RCC 7860 (cell line): ENCODE results near the gene DCK.
A peak's percentile ranks its signal among the peaks of the same experiment; 100 is the strongest.

ENCODE experiments used
- DNase-seq: peaks from one replicate; pipeline ENCODE4 v3.0.0-alpha.2; 2015; ENCODE audit warnings: low spot score
- FAIRE-seq: peaks from 2 replicates; lab custom pipeline; 2012; peaks lifted over from hg19 to GRCh38; lab: Jason Lieb, UNC

The DCK gene

GRCh38 chr4:70993181-70994068, at the start of gene DCK:
TSS of gene DCK (plus strand) at chr4:70993649. CDS start at chr4:70993836, 187 bp downstream.
- FAIRE-seq: no peak

GRCh38 chr4:70945046-70945445, 48.4 kb upstream of the DCK start:
- no peak for FAIRE-seq

More at GRCh38 chr4:70993181-70994068, at the start of gene DCK:
- peak; percentile 81 for DNase-seq

GRCh38 chr4:70945452-70946055, 47.9 kb upstream of the DCK start:
- DNase-seq (no peak), FAIRE-seq (no peak)

More at GRCh38 chr4:70945046-70945445, 48.4 kb upstream of the DCK start:
- DNase-seq: no peak

- FAIRE-seq (no peak), DNase-seq (no peak)
Observed at GRCh38 chr4:70946939-70947338, 46.5 kb upstream of the DCK start.

- FAIRE-seq (no peak), DNase-seq (no peak)
Observed at GRCh38 chr4:70948665-70949260, 44.7 kb upstream of the DCK start.

GRCh38 chr4:70954032-70954431, 39.4 kb upstream of the DCK start:
- FAIRE-seq (no peak), DNase-seq (no peak)

- DNase-seq: no peak
- FAIRE-seq: no peak
Observed at GRCh38 chr4:70956549-70957210, 36.8 kb upstream of the DCK start.

- DNase-seq: no peak
- no peak for FAIRE-seq
Observed at GRCh38 chr4:70958681-70959080, 34.8 kb upstream of the DCK start.

- no peak for FAIRE-seq
Observed at GRCh38 chr4:70969076-70969475, 24.4 kb upstream of the DCK start.

GRCh38 chr4:70976252-70976651, 17.2 kb upstream of the DCK start:
- no peak for FAIRE-seq
- DNase-seq: no peak

More at GRCh38 chr4:70969076-70969475, 24.4 kb upstream of the DCK start:
- no peak for DNase-seq

- no peak for DNase-seq
- FAIRE-seq: no peak
Observed at GRCh38 chr4:70979445-70980008, 13.9 kb upstream of the DCK start.

- DNase-seq: no peak
- no peak for FAIRE-seq
Observed at GRCh38 chr4:70980196-70980595, 13.3 kb upstream of the DCK start.

- FAIRE-seq: no peak
- no peak for DNase-seq
Observed at GRCh38 chr4:70984106-70984505, 9.3 kb upstream of the DCK start.

- no peak for DNase-seq
- FAIRE-seq: no peak
Observed at GRCh38 chr4:70984589-70984988, 8.9 kb upstream of the DCK start.

GRCh38 chr4:70991596-70991995, 1.9 kb upstream of the DCK start:
- no peak for DNase-seq
- FAIRE-seq: no peak

GRCh38 chr4:70992391-70992881, 1.0 kb upstream of the DCK start:
- no peak for DNase-seq

GRCh38 chr4:70994069-70994366, 569 bp downstream of the DCK start:
- FAIRE-seq (no peak), DNase-seq (no peak)

More at GRCh38 chr4:70992391-70992881, 1.0 kb upstream of the DCK start:
- no peak for FAIRE-seq

GRCh38 chr4:70994387-70995099, 1.1 kb downstream of the DCK start:
- no peak for FAIRE-seq
- DNase-seq: no peak

- DNase-seq (no peak), FAIRE-seq (no peak)
Observed at GRCh38 chr4:70996018-70996360, 2.5 kb downstream of the DCK start.

- DNase-seq (no peak), FAIRE-seq (no peak)
Observed at GRCh38 chr4:70997036-70997435, 3.6 kb downstream of the DCK start.
